ENCODE data around the gene SIVA1. TPM values are rescaled to one million over a fixed set of nuclear protein-coding genes. Genes with fewer than 3 reads are reported as not detected.

The SIVA1 gene
- total RNA-seq, 4 donors from 2014 or later, result 64.6 to 144 (median 115) TPM

DNA sequence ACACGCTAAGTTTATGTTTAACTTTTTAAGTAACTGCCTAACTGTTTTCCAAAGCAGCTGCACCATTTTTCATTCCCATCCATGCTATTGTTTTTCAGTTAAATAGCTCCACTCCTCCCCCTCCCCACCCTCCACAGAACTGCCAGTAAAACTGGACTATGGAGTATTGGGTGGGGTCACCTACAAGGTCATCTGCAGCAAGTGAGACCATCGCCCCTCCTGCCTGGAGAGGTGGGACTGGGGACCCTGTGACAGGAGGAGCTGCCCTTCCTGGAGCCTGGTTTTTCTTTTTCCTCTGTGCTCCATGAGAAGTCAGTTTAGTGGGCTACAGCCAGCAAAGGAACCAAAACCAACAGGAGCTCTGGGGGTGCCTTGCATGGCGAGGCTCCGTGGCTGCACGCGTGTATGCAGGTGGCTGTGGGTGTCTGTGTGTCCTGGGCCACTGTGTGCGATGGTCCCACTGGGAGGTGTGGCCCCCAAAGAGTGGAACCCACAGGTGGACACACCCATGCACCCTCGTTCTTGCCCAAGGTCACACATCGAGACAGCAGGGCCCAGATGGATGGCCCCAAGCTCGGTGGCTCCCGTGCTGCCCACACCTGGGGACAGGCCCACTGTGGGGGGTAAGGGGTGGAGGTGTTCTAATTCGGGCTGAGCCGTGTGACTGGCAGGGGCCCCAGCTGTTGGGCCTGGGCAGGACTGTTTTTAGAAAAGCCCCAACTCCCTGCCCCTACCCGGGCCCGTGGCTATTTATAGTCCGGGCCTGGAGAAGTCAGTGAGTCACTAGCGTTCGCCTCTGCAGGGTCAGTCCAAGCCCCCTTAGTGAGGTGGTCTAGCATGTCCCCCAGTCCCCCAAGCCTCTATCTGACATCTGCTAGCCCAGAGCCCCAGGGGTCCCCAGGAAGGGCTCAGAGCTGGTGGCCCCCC, 31.2 kb upstream of the SIVA1 start:
- Histone ChIP-seq H3K36me3 (peaks cover 0 to 20% (median 0%) of the 10 kb centered on the region in 3 donors), H3K27ac (peak overlapping the region in 1 of 4 donors; percentile 76)

DNA sequence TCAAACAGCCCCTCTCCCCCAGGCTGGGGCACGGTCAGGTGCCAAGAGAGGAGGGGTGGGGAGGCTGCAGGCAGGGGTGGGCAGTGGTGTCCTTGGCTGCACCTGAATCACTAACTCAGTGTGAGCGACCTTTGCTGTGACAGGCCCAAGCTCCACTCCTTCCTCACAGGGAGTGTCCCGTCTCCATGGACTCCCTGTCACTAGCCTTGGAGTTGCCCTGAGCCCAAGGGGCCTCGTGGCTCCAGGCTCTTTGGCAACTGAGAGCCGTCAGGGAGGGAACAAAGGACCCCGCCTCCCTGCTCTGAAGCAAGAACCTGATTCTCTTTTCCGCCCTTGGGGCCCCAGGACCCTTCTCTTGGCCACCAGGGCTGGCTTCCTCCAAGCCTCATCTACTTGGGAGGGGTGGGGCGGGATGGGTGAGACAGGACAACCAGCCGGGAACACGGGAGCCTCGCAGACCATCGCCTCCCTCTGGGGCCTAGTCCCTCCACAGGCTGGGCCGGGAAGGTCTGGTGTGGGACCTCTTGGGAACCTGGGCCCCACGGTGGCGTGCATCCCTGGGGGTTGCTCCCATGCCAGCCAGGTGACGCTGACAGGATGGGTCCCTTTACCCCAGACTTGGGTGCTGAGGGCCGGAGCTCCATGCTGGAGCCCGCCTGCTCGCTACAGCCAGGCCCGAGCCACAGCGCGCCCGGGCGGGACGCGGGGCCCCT, 29.9 kb upstream of the SIVA1 start:
- TF ChIP-seq POLR2A (IDR thresholded peaks at IDR 0.05), result no peak
- TF ChIP-seq, protein P1, sequence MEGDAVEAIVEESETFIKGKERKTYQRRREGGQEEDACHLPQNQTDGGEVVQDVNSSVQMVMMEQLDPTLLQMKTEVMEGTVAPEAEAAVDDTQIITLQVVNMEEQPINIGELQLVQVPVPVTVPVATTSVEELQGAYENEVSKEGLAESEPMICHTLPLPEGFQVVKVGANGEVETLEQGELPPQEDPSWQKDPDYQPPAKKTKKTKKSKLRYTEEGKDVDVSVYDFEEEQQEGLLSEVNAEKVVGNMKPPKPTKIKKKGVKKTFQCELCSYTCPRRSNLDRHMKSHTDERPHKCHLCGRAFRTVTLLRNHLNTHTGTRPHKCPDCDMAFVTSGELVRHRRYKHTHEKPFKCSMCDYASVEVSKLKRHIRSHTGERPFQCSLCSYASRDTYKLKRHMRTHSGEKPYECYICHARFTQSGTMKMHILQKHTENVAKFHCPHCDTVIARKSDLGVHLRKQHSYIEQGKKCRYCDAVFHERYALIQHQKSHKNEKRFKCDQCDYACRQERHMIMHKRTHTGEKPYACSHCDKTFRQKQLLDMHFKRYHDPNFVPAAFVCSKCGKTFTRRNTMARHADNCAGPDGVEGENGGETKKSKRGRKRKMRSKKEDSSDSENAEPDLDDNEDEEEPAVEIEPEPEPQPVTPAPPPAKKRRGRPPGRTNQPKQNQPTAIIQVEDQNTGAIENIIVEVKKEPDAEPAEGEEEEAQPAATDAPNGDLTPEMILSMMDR (IDR thresholded peaks at IDR 0.05), result no peak
- Histone ChIP-seq H3K36me3 (peaks cover 0 to 14% (median 0%) of the 10 kb centered on the region in 3 donors), H3K4me3 (peak overlapping the region; percentile 64 to 94 (median 90)), H3K27ac (peak overlapping the region; percentile 68 to 88 (median 72)), H3K9me3 (no peaks in the 10 kb centered on the region), H3K4me1 (peaks cover 6 to 39% (median 14%) of the 10 kb centered on the region in 4 donors), H3K27me3 (no peaks in the 10 kb centered on the region)
- DNase-seq, result peak in 2 of 3 donors; percentile 65 to 70

More for the DNA sequence above, 31.2 kb upstream of the SIVA1 start:
- TF ChIP-seq POLR2A (IDR thresholded peaks at IDR 0.05), result no peak
- TF ChIP-seq, protein P1 (IDR thresholded peaks at IDR 0.05), result no peak
- no peaks in the 10 kb centered on the region for H3K27me3 ChIP-seq
- H3K4me3 ChIP-seq, result no peak overlapping the region
- H3K4me1 ChIP-seq, result peaks cover 6 to 39% (median 14%) of the 10 kb centered on the region in 4 donors
- no peaks in the 10 kb centered on the region for H3K9me3 ChIP-seq
- DNase-seq, result no peak

DNA sequence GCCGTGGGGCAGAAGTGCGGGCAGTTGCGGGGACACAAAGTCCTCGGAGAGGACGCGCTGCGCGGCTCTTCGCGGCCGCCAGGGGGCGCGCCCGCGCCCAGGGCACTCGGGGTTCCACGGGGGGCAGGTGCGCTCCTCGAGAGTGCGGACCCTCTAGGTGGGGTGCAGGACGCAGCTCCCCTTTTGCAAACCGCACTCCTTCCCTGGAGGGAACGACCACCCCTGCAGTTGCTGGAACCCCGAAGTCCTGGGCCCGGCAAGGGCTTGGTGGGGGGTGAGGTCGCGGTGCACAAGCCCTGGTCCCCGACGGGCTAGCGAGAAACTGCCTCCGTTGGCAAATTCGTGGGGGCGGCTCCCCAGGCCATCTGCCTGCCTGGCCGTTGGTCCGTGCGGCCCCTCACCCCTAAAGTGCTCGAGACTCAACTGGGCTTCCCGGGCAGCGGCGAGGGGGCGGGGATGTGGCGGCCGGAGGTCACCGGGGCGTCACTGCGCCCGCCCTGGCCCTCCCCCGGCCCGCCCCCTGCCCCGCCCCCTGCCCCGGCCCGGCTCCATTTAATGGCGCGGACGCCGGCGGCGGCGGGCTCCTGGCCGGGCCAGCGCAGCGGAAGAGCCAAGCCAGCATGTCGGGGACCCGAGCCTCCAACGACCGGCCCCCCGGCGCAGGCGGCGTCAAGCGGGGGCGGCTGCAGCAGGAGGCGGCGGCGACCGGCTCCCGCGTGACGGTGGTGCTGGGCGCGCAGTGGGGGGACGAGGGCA, 29.1 kb upstream of the SIVA1 start, which contains the start of gene ADSS1:
ADSS1 (plus strand) TSS at position 579 of the 756 bp plus-strand sequence; CDS start at position 621, 42 bp downstream.
- H3K9me3 ChIP-seq, result no peaks in the 10 kb centered on the region
- peaks cover 0 to 12% (median 0%) of the 10 kb centered on the region in 3 donors for H3K36me3 ChIP-seq
- H3K4me3 ChIP-seq, result peak within 1 kb of the TSS; percentile 64 to 94 (median 90)
- peak; percentile 62 to 87 (median 86) for DNase-seq
- H3K27me3 ChIP-seq, result no peaks in the 10 kb centered on the region
- TF ChIP-seq, protein P1 (IDR thresholded peaks at IDR 0.05), result peak; percentile 87 to 99 (median 94)
- no peak for TF ChIP-seq POLR2A (IDR thresholded peaks at IDR 0.05)
- H3K27ac ChIP-seq, result peak within 1 kb of the TSS; percentile 68 to 88 (median 72)
- H3K4me1 ChIP-seq, result peaks cover 6 to 39% (median 14%) of the 10 kb centered on the region in 4 donors

DNA sequence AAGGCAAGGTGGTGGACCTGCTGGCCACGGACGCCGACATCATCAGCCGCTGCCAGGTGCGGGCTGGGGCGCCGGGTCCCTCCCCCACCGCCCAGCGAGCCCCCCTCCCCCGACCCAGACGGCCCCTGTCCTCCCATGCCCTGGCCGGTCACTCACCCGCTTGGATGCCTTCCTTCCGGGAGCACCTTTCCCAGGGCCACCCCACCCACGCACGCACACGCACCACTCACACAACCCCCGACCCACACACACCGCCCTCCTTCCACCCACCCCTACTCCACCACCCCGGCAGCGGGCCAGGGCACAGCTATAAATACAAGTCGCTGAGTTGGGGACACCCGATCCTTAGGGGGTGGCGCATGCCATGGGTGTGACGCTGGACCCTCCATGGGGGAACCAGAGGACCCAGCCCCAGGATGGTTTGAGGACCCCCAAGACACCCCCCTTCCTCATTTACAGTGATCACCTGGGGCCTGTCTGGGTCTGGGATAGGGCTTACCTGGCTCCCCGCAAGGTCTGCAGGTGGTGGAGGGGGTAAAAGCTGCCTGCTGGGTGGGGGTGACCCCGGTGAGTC, 28.5 kb upstream of the SIVA1 start:
- H3K27ac ChIP-seq, result peak overlapping the region; percentile 68 to 88 (median 72)
- peak in 2 of 3 donors; percentile 66 to 68 for DNase-seq
- peaks cover 6 to 39% (median 14%) of the 10 kb centered on the region in 4 donors for H3K4me1 ChIP-seq
- H3K9me3 ChIP-seq, result no peaks in the 10 kb centered on the region
- H3K4me3 ChIP-seq, result peak overlapping the region; percentile 64 to 94 (median 90)
- peaks cover 0 to 5% (median 0%) of the 10 kb centered on the region in 3 donors for H3K36me3 ChIP-seq
- TF ChIP-seq POLR2A (IDR thresholded peaks at IDR 0.05), result no peak
- TF ChIP-seq, protein P1 (IDR thresholded peaks at IDR 0.05), result no peak
- H3K27me3 ChIP-seq, result no peaks in the 10 kb centered on the region
